Colon (tissue), 2 donors: ENCODE measurements around the gene KRTAP1-3.
"Not testable (repeated sequence)": the region's sequence is repeated elsewhere in the genome, so short reads cannot be mapped to it uniquely, and the experiment has no call there.

Source experiments
- FAIRE-seq: peaks from 2 replicates; lab custom pipeline; 2012; peaks lifted over from hg19 to GRCh38; lab: Jason Lieb, UNC
- donor health status: control.
- donor health status: control.

The KRTAP1-3 gene

GRCh38 chr17:41034346-41034935, at the start of gene KRTAP1-3:
Gene KRTAP1-3, minus strand, starts transcription at chr17:41034874. Its CDS starts 53 bp downstream, at chr17:41034821.
- not testable (repeated sequence) for FAIRE-seq

- not testable (repeated sequence) for FAIRE-seq
Measured at GRCh38 chr17:41084100-41084856, 49.6 kb upstream of the KRTAP1-3 start, which contains the start of gene KRTAP4-7. Gene KRTAP4-7, plus strand, starts transcription at chr17:41084150. Its CDS starts 57 bp downstream, at chr17:41084207.

GRCh38 chr17:41083427-41083826, 48.8 kb upstream of the KRTAP1-3 start:
- FAIRE-seq, result not testable (repeated sequence)

- FAIRE-seq, result no peak
Measured at GRCh38 chr17:41082626-41083025, 48.0 kb upstream of the KRTAP1-3 start.

GRCh38 chr17:41076788-41077187, 42.1 kb upstream of the KRTAP1-3 start:
- FAIRE-seq, result no peak

- no peak for FAIRE-seq
Measured at GRCh38 chr17:41073676-41074075, 39.0 kb upstream of the KRTAP1-3 start.

- no peak for FAIRE-seq
Measured at GRCh38 chr17:41071606-41072360, 37.1 kb upstream of the KRTAP1-3 start.

- FAIRE-seq, result no peak
Measured at GRCh38 chr17:41069031-41069430, 34.4 kb upstream of the KRTAP1-3 start.

- no peak for FAIRE-seq
Measured at GRCh38 chr17:41067281-41067680, 32.6 kb upstream of the KRTAP1-3 start.

GRCh38 chr17:41065829-41066624, 31.4 kb upstream of the KRTAP1-3 start, which contains the start of gene KRTAP2-4:
Gene KRTAP2-4, minus strand, starts transcription at chr17:41065879. Its CDS starts 34 bp downstream, at chr17:41065845.
- no peak for FAIRE-seq

GRCh38 chr17:41065016-41065689, 30.5 kb upstream of the KRTAP1-3 start:
- FAIRE-seq, result not testable (repeated sequence)

- FAIRE-seq, result no peak
Measured at GRCh38 chr17:41064301-41064700, 29.6 kb upstream of the KRTAP1-3 start.

- no peak for FAIRE-seq
Measured at GRCh38 chr17:41063449-41063848, 28.8 kb upstream of the KRTAP1-3 start.

GRCh38 chr17:41061964-41062363, 27.3 kb upstream of the KRTAP1-3 start:
- no peak for FAIRE-seq

GRCh38 chr17:41060052-41060604, 25.5 kb upstream of the KRTAP1-3 start, which contains the start of gene KRTAP2-3:
Gene KRTAP2-3, minus strand, starts transcription at chr17:41060114. Its CDS starts 64 bp downstream, at chr17:41060050.
- no peak for FAIRE-seq

- FAIRE-seq, result not testable (repeated sequence)
Measured at GRCh38 chr17:41059276-41060051, 24.8 kb upstream of the KRTAP1-3 start.

- FAIRE-seq, result no peak
Measured at GRCh38 chr17:41058741-41059140, 24.1 kb upstream of the KRTAP1-3 start.

GRCh38 chr17:41057547-41057946, 22.9 kb upstream of the KRTAP1-3 start:
- no peak for FAIRE-seq

GRCh38 chr17:41055130-41055529, 20.5 kb upstream of the KRTAP1-3 start, which contains the start of gene KRTAP2-2:
Gene KRTAP2-2, minus strand, starts transcription at chr17:41055230. Its CDS starts 19 bp downstream, at chr17:41055211.
- not testable (repeated sequence) for FAIRE-seq

- FAIRE-seq, result not testable (repeated sequence)
Measured at GRCh38 chr17:41054556-41054955, 19.9 kb upstream of the KRTAP1-3 start.
